GM23248 (cell line): ENCODE data around the gene LPP. TPM values are rescaled to one million over a fixed set of nuclear protein-coding genes. Genes with fewer than 3 reads are reported as not detected.

ENCODE experiments used
- DNase-seq: peaks from one replicate; pipeline ENCODE4 v3.0.0-alpha.2; 2015
- H2AFZ ChIP-seq: fragments of 200-600 bp; sonication (generic); 2 replicates; pipeline ENCODE4 v1.6.1; 2016; ENCODE audit warnings: antibody characterized with exemption
- H3F3A ChIP-seq: fragments of 200-600 bp; sonication (generic); 2 replicates; pipeline ENCODE4 v1.6.1; 2016; ENCODE audit warnings: mild to moderate bottlenecking, antibody characterized with exemption, mixed run types; ENCODE audit not compliant: insufficient read depth
- H3K27ac ChIP-seq: fragments of 200-600 bp; sonication (generic); 2 replicates; pipeline ENCODE4 v1.5.1; 2016; ENCODE audit warnings: mild to moderate bottlenecking
- H3K27me3 ChIP-seq: fragments of 200-600 bp; sonication (generic); replicated peaks from 2 replicates; pipeline ENCODE4 v1.6.1; 2016; ENCODE audit warnings: mild to moderate bottlenecking; ENCODE audit not compliant: insufficient read depth
- H3K36me3 ChIP-seq: fragments of 200-600 bp; sonication (generic); 2 replicates; pipeline ENCODE4 v1.6.1; 2016; ENCODE audit warnings: low read depth, mild to moderate bottlenecking
- H3K4me1 ChIP-seq: fragments of 200-600 bp; sonication (generic); 2 replicates; pipeline ENCODE4 v1.6.1; 2016; ENCODE audit warnings: mild to moderate bottlenecking; ENCODE audit not compliant: insufficient read depth
- H3K4me2 ChIP-seq: fragments of 200-600 bp; sonication (generic); one replicate; pipeline ENCODE4 v1.6.1; 2016; ENCODE audit warnings: mild to moderate bottlenecking; ENCODE audit not compliant: unreplicated experiment
- H3K4me3 ChIP-seq: fragments of 200-600 bp; sonication (generic); 2 replicates; pipeline ENCODE4 v1.5.1; 2016; ENCODE audit warnings: mild to moderate bottlenecking
- H3K79me2 ChIP-seq: fragments of 200-600 bp; sonication (generic); 2 replicates; pipeline ENCODE4 v1.6.1; 2016; ENCODE audit warnings: mild to moderate bottlenecking; ENCODE audit not compliant: insufficient read depth
- H3K9ac ChIP-seq: fragments of 200-600 bp; sonication (generic); 2 replicates; pipeline ENCODE4 v1.6.1; 2016; ENCODE audit warnings: mild to moderate bottlenecking
- H3K9me2 ChIP-seq: fragments of 200-600 bp; sonication (generic); 2 replicates; pipeline ENCODE4 v1.6.1; 2016; ENCODE audit warnings: mixed run types, mild to moderate bottlenecking, moderate library complexity; ENCODE audit not compliant: insufficient read depth
- H3K9me3 ChIP-seq: fragments of 200-600 bp; sonication (generic); one replicate; pipeline ENCODE4 v1.6.1; 2017; ENCODE audit warnings: low read depth
- H4K20me1 ChIP-seq: fragments of 200-600 bp; sonication (generic); 2 replicates; pipeline ENCODE4 v1.6.0; 2016; ENCODE audit not compliant: insufficient read depth
- EZH2 ChIP-seq: fragments of 200-600 bp; sonication (generic); IDR thresholded peaks from 2 replicates; pipeline ENCODE4 v1.6.1; 2018; ENCODE audit warnings: antibody characterized with exemption, mild to moderate bottlenecking; ENCODE audit not compliant: insufficient read depth, poor library complexity, severe bottlenecking
- EZH2phosphoT487 ChIP-seq: fragments of 200-600 bp; sonication (generic); IDR thresholded peaks from 2 replicates; pipeline ENCODE4 v1.6.1; 2018; ENCODE audit warnings: antibody characterized with exemption, moderate library complexity, mild to moderate bottlenecking, low read depth; ENCODE audit not compliant: insufficient read depth
- WGBS, 2 experiments: methylation state at CpG; one replicate each; pipeline ENCODE4 v1.1.6; 2015 to 2017; ENCODE audit warnings: low lambda C conversion rate in 2 of 2, low coverage in 1 of 2; ENCODE audit errors: missing lambda C conversion rate in 2 of 2; 5-methylcytosine and 5-hydroxymethylcytosine counted together
- in situ Hi-C: fragments of 300-500 bp; cut with MboI; formaldehyde crosslinking; loops from 2 replicates; pipeline ENCODE4 v1.15.0; 2020
- polyA plus RNA-seq: library from polyadenylated mRNA; unstranded; fragments of >200 nt; fragmentation: Nextera tagmentation; extraction: Ambion mirVana; gene quantifications from 2 replicates; pipeline ENCODE4 v1.2.1, GENCODE V29; 2016
- total RNA-seq: library from RNA; depleted of rRNA; stranded (reverse); fragments of >200 nt; shearing (Covaris generic); gene quantifications from 2 replicates; pipeline ENCODE4 v1.2.3, GENCODE V29; 2014

Gene LPP
- total and polyA plus RNA-seq, 2 experiments from 2014 or later, result 42.8 to 61.7 TPM

DNA sequence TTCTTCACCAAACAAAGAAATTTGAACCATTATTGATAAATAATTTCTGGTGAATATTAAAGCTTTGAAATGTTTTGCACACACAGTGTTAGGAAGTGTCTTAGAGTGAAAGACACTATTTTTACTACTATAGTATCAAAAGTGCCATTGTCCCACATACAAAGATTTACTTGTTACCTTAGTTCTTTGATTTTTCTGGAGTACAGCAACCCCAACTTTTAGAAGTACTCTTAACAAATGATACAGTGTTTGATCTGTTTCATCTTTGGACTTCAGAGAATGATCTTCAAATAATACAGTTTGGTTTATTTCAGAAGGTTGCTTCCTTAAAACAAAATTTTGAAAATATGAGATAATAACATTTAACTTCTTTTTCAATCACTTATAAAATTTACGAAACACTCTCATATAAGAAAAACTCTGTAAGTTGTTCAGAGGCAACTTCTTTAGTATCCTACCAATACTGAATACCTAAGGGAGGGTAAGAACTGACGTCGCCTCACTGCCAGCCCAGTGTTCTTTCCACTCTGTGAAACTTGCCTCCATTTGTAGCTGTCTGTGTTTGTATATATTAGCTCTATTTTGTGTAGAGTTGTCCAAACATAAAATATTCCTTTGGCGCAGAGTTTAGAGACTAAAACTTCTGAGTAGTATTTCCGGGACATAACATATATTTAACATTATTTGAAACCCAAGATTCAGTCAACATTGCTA is 464.2 kb downstream of the LPP start:
- in situ Hi-C loops, result no loop called here
- no peaks in the 10 kb centered on the region for H3F3A ChIP-seq
- peaks cover 76% of the 10 kb centered on the region for H3K79me2 ChIP-seq
- no peaks in the 10 kb centered on the region for H3K4me1 ChIP-seq
- no peaks in the 10 kb centered on the region for H3K36me3 ChIP-seq
- H2AFZ ChIP-seq, result no peak overlapping the region
- DNase-seq, result no peak
- H3K4me2 ChIP-seq, result no peak overlapping the region
- no peak overlapping the region for H3K27ac ChIP-seq
- H4K20me1 ChIP-seq, result no peaks in the 10 kb centered on the region
- no peak overlapping the region for H3K4me3 ChIP-seq
- H3K27me3 ChIP-seq, result no peaks in the 10 kb centered on the region
- WGBS, 2 experiments, result 98 to 99% methylated on average over 5 of the region's 5 CpGs
- no peaks in the 10 kb centered on the region for H3K9me3 ChIP-seq
- no peak for TF ChIP-seq EZH2phosphoT487
- no peak for TF ChIP-seq EZH2
- no peak overlapping the region for H3K9ac ChIP-seq
- H3K9me2 ChIP-seq, result peaks cover 11% of the 10 kb centered on the region; the same call in 1 of the 2 replicates

GRCh38 chr3:188620752-188621151 is 466.8 kb downstream of the LPP start:
- H3K4me3 ChIP-seq, result no peak overlapping the region
- H3K36me3 ChIP-seq, result no peaks in the 10 kb centered on the region
- no peak overlapping the region for H3K27ac ChIP-seq
- H3K4me1 ChIP-seq, result peaks cover 16% of the 10 kb centered on the region
- no peak for DNase-seq
- peaks cover 69% of the 10 kb centered on the region for H3K79me2 ChIP-seq
- 65 to 67% methylated on average over 2 of the region's 2 CpGs for WGBS, 2 experiments
- no peak for TF ChIP-seq EZH2phosphoT487
- no peak for TF ChIP-seq EZH2
- H4K20me1 ChIP-seq, result no peaks in the 10 kb centered on the region
- H3K27me3 ChIP-seq, result no peaks in the 10 kb centered on the region
- 0 out of 2 replicates have a peak, but pooled peaks cover 6% of the 10 kb centered on the region for H3F3A ChIP-seq
- no peak overlapping the region for H3K4me2 ChIP-seq
- no peaks in the 10 kb centered on the region for H3K9me3 ChIP-seq
- in situ Hi-C loops, result no loop called here
- no peak overlapping the region for H3K9ac ChIP-seq
- no peak overlapping the region for H2AFZ ChIP-seq
- H3K9me2 ChIP-seq, result peaks cover 5% of the 10 kb centered on the region; the same call in 1 of the 2 replicates

- H3K4me1 ChIP-seq, result peaks cover 47% of the 10 kb centered on the region
- no peak overlapping the region for H3K4me3 ChIP-seq
- no peak overlapping the region for H3K27ac ChIP-seq
- H3K27me3 ChIP-seq, result no peaks in the 10 kb centered on the region
- in situ Hi-C loops, result no loop called here
- H3K9me3 ChIP-seq, result no peaks in the 10 kb centered on the region
- no peak for TF ChIP-seq EZH2
- TF ChIP-seq EZH2phosphoT487, result no peak
- peaks cover 5% of the 10 kb centered on the region; the same call in 1 of the 2 replicates for H3K9me2 ChIP-seq
- H3K79me2 ChIP-seq, result peaks cover 43% of the 10 kb centered on the region
- H2AFZ ChIP-seq, result no peak overlapping the region
- H3K4me2 ChIP-seq, result no peak overlapping the region
- no peaks in the 10 kb centered on the region for H4K20me1 ChIP-seq
- DNase-seq, result no peak
- H3F3A ChIP-seq, result peaks cover 32% of the 10 kb centered on the region
- no peak overlapping the region for H3K9ac ChIP-seq
- 35 to 37% methylated on average over 3 of the region's 3 CpGs for WGBS, 2 experiments
- no peaks in the 10 kb centered on the region for H3K36me3 ChIP-seq
Observed at GRCh38 chr3:188624384-188624783, 470.4 kb downstream of the LPP start.

GRCh38 chr3:188624828-188625227 is 470.9 kb downstream of the LPP start:
- DNase-seq, result no peak
- Histone ChIP-seq H4K20me1 (no peaks in the 10 kb centered on the region), H3K9me2 (peaks cover 5% of the 10 kb centered on the region; the same call in 1 of the 2 replicates), H2AFZ (no peak overlapping the region), H3K4me3 (no peak overlapping the region), H3K9ac (no peak overlapping the region), H3K4me2 (no peak overlapping the region), H3K36me3 (no peaks in the 10 kb centered on the region), H3K4me1 (peaks cover 47% of the 10 kb centered on the region), H3K27ac (no peak overlapping the region), H3K27me3 (no peaks in the 10 kb centered on the region), H3F3A (peaks cover 32% of the 10 kb centered on the region), H3K9me3 (no peaks in the 10 kb centered on the region), H3K79me2 (peaks cover 41% of the 10 kb centered on the region)
- in situ Hi-C loops, result no loop called here
- TF ChIP-seq EZH2phosphoT487 (no peak), EZH2 (no peak)
